Medulla oblongata (tissue), 1 donor: ENCODE measurements around the gene EZH1.
"Not testable (repeated sequence)": the region's sequence is repeated elsewhere in the genome, so short reads cannot be mapped to it uniquely, and the experiment has no call there.

Source experiments
- DNase-seq: peaks from one replicate; pipeline ENCODE4 v3.0.0-alpha.2; 2015; ENCODE audit errors: extremely low spot score

Gene EZH1

DNA sequence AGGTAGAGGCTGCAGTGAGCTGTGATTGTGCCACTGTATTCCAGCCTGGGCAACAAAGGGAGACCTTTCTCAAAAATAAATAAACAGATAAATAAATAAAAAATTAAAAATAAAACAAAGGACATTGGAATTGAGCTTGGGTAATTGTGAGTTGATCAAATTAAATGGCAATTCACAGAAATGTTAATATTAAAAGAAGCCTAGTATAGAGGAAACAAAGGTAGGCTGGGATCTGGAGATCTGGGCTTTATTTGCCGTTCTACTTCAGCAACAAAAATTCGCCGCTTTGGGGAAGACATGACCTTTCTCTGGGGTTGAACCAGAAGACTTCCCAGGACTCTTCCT, 28.1 kb upstream of the EZH1 start:
- no peak for DNase-seq

DNA sequence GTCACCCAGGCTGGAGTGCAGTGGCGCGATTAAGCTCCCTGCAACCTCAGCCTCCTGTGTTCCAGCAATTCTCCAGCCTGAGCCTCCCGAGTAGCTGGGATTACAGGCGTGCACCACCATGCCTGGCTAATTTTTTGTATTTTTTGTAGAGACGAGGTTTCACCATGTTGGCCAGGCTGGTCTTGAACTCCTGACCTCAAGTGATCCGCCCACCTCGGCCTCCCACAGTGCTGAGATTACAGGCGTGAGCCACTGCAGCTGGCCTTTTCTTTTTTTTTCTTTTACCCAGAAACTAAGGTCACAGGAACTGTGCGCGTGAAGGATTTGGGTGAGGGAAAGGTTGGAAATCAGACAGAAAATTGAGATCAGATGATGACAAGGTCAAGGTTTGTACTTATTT, 25.1 kb upstream of the EZH1 start:
- not testable (repeated sequence) for DNase-seq

DNA sequence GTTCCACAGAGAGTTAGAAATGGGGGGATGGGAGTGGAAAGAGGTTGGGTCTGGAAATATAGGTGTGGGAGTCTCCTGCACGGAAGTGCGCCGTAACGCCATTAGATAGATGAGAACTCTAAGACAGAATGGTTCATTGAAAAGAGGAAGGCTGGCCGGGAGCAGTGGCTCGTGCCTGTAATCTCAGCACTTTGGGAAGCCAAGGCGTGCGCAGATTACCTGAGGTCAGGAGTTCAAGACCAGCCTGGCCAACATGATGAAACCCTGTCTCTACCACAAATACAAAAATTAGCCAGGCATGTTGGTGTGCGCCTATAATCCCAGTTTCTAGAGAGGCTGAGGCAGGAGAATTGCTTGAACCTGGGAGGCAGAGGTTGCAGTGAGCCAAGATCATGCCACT, 23.2 kb upstream of the EZH1 start:
- not testable (repeated sequence) for DNase-seq

DNA sequence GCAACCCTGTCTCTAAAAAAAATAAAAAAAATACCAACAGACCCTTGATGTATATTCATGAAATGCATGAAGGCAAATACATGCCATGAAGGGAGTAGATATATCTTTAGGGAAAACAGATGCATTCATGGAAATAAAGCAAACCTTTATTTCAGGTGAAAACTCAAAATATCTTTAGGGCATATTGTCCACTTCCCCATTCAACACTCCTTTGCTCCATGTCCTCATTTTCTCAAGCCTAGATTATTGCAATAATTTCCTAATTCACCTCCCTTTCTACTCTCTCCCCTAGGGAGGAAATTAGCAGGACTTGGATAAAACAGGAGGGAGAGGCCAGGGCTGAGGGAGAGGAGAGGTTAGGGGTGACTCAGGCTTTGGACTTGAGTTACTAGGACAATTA, 22.7 kb upstream of the EZH1 start:
- no peak for DNase-seq

DNA sequence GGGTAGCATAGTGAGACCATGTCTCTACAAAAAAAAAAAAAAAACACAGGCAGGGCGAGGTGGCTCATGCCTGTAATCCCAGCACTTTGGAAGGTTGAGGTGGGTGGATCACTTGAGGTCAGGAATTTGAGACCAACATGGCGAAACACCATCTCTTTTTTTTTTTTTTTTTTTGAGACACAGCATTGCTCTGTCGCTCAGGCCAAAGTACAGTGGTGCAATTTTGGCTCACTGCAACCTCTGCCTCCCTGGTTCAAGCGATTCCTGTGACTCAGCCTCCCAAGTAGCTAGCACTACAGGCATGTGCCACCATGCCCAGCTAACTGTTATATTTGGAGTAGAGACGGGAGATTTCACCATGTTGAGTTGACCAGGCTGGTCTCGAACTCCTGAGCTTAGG, 21.3 kb upstream of the EZH1 start:
- DNase-seq: no peak

DNA sequence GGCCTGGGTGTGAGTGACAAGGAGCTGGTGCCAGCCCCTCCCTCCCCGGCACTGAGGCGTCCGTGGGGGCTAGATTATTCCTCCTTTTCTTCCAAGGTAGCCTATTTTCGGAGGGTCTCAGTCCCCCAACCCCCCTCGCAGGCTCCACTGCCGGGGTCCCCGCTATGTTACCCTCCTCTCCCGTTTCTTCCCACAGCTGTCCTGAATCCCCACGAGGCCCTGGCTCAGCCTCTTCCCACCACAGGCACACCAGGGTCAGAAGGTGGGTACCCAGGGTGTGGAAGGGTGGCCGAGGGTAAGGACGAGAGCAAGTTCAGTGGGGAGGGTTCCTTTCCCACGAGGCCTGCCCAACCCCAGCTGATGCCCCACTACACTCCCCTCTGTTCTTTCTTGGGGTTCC, 16.8 kb upstream of the EZH1 start:
- DNase-seq: no peak

DNA sequence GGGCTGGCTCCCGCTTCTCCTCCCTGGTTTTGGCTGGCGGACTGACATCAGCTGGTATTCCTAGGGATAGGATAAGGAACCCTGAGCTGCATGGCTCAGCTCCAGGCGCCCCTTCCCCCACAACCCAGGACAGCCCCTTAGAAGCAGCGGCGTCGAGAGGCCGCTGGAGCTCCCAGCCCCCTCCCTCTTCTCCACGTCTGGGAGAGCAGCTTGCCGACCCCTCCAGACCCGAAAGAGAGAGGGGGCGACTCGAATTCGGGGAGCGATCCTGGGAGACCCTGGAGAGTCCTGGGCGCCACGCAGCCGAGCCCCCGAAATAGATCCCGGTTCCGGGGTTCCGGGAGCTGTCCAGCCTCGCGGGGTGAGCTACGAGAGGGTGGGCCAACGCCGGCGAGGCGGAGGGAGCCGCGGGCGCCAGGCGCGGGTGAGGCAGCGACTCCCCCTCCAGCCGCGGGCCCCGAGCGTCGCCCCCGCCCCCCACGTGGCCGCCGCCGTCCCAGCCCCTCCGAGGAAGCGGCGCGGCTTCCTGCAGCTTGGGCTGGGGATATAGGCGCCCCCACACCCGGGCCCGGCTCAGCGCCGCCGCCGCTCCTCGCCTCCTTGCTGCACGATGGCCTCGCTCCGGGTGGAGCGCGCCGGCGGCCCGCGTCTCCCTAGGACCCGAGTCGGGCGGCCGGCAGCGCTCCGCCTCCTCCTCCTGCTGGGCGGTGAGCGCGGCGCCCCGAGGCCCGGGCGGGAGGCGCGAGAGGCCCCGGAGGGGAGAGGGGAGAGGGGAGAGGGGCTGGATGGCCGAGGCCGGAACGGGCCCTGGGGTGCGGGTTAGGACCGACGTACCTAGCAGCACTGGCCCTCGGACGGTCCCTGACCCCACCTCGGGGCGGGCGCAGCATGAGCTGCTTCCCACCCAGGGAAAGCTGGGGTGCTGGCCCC, 16.1 kb upstream of the EZH1 start, which contains the start of gene RAMP2:
TSS of gene RAMP2 (plus strand) at position 576 of the 930 bp plus-strand sequence. CDS start at position 611, 35 bp downstream.
- DNase-seq: no peak

DNA sequence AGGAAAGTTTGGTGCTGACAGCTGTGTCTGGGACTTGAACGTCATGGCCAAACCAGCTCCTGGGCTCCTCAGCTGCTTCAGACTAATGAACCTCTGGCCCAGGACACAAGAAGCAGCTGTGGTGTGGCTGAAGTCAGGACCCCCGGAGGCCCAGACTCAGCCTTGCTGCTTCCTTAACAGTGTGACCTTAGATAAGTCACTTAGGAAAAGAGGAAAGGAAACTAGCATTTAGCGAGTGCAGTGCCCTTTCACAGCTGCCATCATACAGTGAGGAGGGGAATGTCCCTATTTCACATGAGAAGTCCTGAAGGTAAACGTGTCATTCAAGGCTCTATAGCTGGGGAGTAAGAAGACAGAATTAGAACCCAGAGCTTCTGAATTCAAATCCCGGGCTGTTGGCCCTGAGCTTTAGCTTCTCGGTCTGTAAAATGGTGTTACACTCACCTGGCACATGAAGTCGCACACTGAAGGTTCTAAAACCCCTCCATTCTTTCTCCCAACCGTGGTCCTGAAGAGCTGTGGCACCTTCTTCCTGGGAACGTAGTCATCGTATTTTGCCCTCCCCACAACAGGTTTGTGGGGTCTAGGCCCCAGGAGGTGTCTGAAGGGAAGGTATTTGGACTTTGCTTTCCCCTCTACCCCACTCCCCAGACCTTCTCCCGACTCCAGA, 15.3 kb upstream of the EZH1 start:
- no peak for DNase-seq

DNA sequence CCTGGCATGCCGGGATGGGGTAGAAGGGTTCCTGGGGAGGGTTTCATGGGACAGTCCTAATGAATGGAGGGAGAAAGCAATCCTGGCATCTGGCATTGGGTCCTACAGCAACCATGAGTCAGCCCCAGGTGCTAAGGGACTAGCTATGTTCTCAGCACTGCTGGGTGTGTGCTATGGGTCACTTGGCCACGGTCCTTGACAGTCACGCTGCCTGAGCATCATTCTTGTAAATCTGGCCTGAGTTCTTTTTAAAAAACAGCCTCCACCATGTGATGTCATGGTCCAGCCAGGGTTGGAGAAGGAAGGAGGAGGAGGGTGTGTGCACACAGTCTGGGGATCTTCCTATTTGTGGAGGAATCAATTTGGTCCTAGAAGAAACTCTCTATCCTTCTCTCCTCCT, 9.9 kb upstream of the EZH1 start:
- DNase-seq: no peak

DNA sequence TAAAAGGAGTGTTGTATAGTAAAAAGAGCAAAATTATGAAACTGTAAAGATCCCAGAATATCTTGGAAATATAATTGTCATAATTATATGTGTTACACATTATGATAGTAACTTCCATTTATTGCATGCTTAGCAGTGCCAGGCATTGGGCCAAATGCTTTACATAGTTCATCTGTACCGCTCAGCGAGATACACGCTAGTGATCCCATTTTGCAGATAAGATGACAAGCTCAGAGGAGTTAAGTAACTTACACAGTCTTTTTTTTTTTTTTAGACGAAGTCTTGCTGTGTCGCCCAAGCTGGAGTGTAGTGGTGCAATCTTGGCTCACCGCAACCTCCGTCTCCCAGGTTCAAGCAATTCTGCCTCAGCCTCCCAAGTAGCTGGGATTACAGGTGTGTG, 6.8 kb upstream of the EZH1 start:
- no peak for DNase-seq

DNA sequence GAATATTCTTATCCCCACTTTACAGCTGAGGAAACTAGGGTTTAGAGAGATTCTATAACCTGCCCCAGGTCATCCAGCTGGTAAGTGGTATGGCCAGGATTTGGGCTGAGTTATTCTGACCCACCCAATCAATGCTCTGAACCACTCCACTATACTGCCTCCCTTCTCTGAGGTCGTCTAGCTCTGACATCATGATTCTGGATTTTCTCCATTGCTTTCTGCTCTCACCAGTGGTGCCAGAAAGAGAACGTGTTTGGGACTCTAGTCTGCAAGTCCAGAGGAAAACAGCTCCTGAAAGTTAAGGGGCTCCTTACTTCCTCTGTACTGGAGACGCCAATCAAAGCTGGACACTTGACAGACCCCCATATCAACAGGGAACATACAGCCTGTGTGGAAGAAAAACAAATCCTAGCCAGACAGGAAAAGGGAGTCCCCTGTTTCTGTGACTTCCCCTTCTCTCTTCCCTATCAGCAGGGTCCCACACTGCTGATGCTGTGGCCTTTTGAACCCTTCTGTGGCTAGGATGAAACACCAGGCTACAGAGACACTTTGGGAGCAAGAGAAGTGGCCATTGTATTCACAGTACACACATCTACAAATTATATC, 6.0 kb upstream of the EZH1 start:
- no peak for DNase-seq

DNA sequence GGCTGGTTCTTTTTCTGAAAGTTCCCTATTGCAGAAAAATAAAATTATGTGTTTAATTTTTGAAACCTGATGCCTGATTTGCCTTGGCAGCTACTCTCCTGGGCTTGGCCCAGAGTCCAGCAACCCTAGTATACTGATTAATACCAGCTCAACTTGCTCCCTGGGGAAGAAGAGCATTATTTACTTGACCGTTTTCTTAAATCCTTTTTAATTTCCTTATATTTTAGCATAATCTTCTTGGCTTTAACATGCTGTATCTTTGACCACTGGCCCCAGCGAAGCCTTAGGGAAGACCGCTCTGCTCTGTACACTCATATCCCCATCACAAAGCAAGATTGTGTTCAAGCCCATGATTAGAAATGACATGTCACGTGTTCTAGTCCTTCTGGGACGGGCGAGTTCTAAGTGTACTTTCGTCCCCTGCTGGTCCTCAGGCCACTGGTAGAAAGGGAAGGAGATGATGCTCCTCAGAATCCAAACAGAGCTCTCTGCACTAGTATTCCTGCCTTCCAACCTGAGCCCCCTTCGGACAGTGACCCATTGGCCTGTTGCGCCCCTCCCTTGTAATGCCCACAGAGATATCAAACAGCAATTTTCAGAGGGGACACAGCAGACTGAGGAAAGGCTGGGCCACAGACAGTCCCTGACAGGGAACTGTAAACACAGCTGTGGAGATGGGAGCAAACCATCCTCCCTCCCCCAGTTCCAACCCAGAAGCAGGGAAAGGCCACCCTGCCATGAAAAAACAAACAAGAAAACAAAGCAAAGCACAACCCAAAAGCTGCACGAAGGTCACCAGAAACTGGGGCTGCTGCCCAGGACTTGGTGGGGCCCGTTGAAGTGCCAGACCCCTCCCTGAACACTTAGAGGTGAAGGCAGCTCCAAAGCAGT, 4.3 kb upstream of the EZH1 start:
- DNase-seq: no peak

DNA sequence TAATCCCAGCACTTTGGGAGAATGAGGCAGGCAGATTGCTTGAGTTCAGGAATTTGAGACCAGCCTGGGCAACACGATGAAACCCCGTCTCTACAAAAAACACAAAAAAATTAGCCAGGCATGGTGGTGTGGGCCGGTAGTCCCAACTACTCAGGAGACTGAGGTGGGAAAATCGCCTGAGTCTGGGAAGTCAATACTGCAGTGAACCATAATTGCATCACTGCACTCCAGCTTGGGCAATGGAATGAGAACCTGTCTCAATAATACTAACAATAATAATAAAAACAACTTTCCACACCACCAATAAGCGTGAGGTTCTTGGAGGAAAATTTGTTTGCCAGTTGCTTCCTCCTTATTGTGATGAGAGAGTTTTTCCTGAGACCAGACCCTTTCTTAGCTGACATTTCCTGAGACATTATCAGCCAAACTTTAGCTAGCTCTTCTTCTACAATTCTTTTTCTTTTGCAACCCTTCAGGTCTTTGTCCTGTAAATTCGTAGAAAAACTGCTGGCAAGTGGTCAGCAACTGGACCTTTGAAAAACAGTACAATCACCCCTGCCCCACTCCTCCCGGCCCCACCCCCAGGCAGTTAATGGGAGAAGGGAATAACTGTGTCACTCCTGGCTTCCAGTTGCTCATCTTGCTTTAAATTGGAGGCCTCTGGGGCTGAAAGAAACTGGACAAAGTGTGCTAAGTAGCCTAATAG, 3.5 kb upstream of the EZH1 start:
- DNase-seq: no peak

DNA sequence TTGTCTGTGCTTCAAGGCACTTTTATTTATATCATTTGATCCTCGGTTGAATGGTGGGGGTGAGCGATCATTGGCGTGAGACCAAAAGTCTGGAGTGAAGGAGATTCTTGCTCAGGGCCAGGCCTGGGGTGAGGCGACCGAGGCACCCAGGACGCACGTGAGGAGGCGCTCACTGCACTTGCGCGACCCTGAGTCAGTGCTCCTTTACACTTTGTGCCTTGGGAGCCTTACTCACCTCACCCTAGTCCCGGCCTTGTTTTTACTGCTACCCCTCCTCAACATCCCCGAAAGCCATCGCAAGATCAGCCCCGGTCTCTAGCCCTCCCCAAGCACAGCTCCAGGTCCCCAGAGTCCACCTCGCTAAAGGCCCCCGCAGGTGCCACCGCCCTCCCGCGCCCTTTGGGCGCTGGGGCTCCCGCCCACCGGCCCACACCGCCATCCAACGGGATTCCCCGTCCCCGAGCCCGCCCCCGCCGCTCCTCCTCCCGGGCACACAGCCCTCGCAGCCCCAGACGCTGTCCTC, 496 bp downstream of the EZH1 start:
- peak; percentile 64 for DNase-seq

DNA sequence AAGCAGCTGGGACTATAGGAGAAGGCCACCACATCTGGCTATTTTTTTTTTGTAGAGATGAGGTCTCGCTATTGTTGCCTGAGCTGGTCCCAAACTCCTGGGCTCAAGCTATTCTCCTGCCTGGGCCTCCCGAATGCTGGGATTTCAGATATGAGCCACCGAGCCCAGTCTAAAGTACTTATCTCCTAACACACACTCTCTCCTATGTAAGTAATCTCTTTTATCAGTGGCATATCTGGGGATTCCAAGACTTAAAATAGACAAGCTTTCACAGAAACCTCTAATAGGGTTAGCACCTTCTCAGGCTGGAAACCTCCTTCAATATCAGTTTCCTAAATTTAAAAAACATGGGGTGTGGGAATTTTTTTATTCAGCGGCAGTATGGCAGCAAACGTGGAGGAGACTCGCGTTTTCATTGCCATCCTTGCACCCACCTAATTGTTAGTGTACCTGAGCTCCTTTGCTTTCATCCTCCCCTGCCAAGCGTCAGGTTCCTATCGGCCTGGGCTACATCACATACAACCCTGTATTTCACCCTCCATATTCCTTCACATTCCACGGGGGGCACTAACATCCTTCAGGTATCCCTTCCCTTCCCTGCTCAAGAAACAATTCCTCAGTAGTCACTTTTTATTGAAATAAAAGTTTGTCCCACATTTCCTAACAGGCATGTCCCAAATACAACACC, 1.1 kb downstream of the EZH1 start:
- DNase-seq: no peak

DNA sequence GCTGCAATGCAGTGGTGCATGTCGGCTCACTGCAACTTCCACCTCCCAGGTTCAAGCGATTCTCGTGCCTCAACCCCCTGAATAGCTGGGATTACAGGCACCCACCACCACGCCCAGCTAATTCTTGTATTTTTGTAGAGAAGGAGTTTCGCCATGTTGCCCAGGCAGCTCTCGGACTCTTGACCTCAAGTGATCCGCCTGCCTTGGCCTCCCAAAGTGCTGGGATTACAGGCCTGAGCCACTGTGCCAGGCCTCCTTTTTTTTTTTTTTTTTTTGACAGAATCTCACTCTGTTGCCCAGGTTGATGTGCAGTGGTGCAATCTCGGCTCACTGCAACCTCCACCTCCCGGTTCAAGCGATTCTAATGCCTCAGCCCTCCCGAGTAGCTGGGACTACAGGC, 1.9 kb downstream of the EZH1 start:
- not testable (repeated sequence) for DNase-seq

DNA sequence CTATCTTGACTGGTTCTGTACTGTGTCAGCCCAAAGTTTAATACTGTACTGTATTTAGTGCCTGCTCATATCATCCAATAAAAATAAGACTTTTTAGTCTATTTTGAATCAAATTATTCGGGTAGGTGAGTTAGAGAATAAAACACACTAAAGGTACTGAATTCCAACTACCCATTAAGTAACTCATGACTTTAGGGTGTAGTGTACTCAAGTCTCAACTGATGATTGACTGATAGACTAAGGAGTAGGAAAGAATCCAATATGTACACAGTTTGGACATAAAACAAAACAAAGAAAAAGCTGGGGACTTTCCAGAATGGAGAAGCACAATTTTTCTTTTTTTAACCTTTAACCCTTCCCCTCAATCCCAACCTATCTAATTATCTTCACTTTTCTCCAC, 4.1 kb downstream of the EZH1 start:
- no peak for DNase-seq

DNA sequence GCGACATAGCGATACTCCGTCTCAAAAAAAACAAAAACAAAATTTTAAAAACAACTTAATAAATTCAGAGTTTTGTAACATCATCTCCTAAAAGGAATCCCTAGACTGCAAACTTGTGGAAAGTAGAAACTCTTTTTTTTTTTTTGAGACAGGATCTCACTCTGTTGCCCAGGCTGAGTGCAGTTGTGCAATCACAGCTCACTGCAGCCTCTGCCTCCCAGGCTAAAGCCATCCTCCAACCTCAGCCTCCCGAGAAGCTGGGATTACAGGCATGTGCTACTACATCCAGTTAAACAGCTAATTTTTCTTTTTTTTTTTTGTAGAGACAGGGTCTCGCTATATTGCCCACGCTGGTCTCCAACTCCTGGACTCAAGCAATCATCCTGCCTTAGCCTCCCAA, 19.7 kb downstream of the EZH1 start:
- no peak for DNase-seq

DNA sequence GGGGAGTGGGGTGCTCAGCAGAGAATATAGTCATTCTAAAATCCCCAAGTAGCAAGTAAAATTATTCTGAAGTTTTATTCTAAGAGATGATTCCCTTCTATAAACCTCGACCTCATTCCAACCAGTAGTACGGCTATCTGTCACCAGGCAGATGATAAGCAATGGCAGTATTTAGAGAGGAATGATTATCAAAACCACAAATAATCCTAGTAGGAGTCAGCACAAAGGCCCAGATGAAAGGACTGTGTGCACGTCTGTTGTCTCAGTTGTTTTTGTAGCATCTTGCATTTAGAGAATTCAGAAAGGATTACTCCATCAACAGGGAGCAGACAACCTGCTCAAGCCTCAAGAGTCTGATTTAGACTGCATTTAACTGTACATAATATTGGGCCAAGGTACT, 21.2 kb downstream of the EZH1 start:
- DNase-seq: no peak

DNA sequence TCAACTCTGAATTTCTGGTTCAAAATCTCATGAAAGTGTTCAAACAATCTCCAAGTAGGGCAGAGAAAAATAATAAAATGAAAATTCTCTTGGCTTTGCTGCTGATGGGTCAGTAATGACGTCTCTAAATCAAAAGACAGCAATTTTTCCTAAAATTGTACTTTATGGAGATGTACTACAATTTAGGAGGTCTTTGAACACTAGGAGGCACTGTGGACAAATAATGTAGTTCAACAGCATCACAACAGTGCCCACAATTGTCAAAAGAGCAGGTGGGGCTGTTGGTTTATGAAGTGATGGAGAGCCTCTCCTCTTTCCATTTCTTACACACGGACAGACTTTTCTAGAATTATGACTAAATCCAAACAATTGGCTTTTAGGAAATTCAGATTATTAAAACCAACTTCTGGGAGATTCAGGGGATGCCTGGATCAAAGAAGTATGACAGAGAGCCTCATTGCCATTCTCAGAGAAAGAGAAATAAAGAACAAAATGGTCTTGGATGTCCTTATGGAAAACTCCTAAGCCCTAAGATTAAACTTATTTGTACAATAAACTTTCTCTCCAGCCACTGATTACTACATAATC, 23.8 kb downstream of the EZH1 start:
- peak; percentile 93 for DNase-seq
